Measurements from ENCODE around the gene SP6. TPM values are rescaled to one million over a fixed set of nuclear protein-coding genes. Genes with fewer than 3 reads are reported as not detected.

The SP6 gene
- total RNA-seq, 5 donors from 2014 or later (not counting 1 experiment from before 2014, with no cell fraction given): 0.10 to 0.26 (median 0.13) TPM

GRCh38 chr17:47821031-47821423, 29.9 kb downstream of the SP6 start:
- peak overlapping the region; percentile 92 to 93 for H3K27ac Mint-ChIP-seq
- H3K27ac ChIP-seq (ENCODE audit: low read length): peak overlapping the region; percentile 67
- CTCF ChIA-PET: interaction anchor here in 1 of 2 donors (1.2 to 1.6 kb wide), 2 partner anchors 10 to 61 kb away, joined by 3 to 7 read pairs; partner anchors contain the start of genes LRRC46 and MRPL10
- no peaks in the 10 kb centered on the region for H3K9me3 Mint-ChIP-seq
- H3K36me3 Mint-ChIP-seq: peaks cover 33% of the 10 kb centered on the region
- H3K4me3 ChIP-seq (ENCODE audit: control insufficient read depth in 1 of 2, extremely low read depth in 1 of 2, low read length in 1 of 2): peak overlapping the region; percentile 75 to 93
- peaks cover 26 to 66% of the 10 kb centered on the region in 2 donors for H3K36me3 ChIP-seq (ENCODE audit: control insufficient read depth in 2 of 2, extremely low read depth in 1 of 2, insufficient read depth in 1 of 2, low read length in 1 of 2)
- WGBS (ENCODE audit: insufficient coverage): 8% methylated on average over 4 of the region's 4 CpGs
- POLR2A ChIA-PET: no interaction called here
- no peaks in the 10 kb centered on the region for H3K27me3 ChIP-seq (replicated peaks in 1 of 2; ENCODE audit: control insufficient read depth in 2 of 2, extremely low read depth in 1 of 2, insufficient read depth in 2 of 2, low read length in 1 of 2)
- H3K9me3 ChIP-seq: no peaks in the 10 kb centered on the region
- DNase-seq (no peak), ATAC-seq (replicated peaks in 1 of 4) (no peak)
- H3K27me3 Mint-ChIP-seq: no peaks in the 10 kb centered on the region
- H3K4me1 Mint-ChIP-seq: peaks cover 22 to 34% (median 28%) of the 10 kb centered on the region in 3 donors
- peak overlapping the region; percentile 98 for H3K4me3 Mint-ChIP-seq
- H3K4me1 ChIP-seq (ENCODE audit: control insufficient read depth in 1 of 2, extremely low read depth in 1 of 2, insufficient read depth in 2 of 2, low read length in 2 of 2): peaks cover 11 to 29% of the 10 kb centered on the region in 2 experiments

GRCh38 chr17:47820033-47820789, 30.8 kb downstream of the SP6 start:
- H3K4me3 ChIP-seq (ENCODE audit: control insufficient read depth in 1 of 2, extremely low read depth in 1 of 2, low read length in 1 of 2): peak overlapping the region in 1 of 2 donors; percentile 75

GRCh38 chr17:47819475-47819874, 31.5 kb downstream of the SP6 start:
- POLR2A ChIA-PET: no interaction called here
- 97% methylated on average over 7 of the region's 10 CpGs for WGBS (ENCODE audit: insufficient coverage)
- no peaks in the 10 kb centered on the region for H3K27me3 Mint-ChIP-seq
- DNase-seq (no peak), ATAC-seq (replicated peaks in 1 of 4) (no peak)
- peak overlapping the region in 1 of 3 donors; percentile 56 for H3K4me3 Mint-ChIP-seq
- no peaks in the 10 kb centered on the region for H3K9me3 Mint-ChIP-seq
- H3K36me3 Mint-ChIP-seq: peaks cover 36% of the 10 kb centered on the region
- Histone ChIP-seq H3K27me3 (replicated peaks in 1 of 2; ENCODE audit: control insufficient read depth in 2 of 2, extremely low read depth in 1 of 2, insufficient read depth in 2 of 2, low read length in 1 of 2) (no peaks in the 10 kb centered on the region), H3K9me3 (no peaks in the 10 kb centered on the region), H3K4me3 (ENCODE audit: control insufficient read depth in 1 of 2, extremely low read depth in 1 of 2, low read length in 1 of 2) (no peak overlapping the region), H3K27ac (ENCODE audit: low read length) (no peak overlapping the region), H3K36me3 (ENCODE audit: control insufficient read depth in 2 of 2, extremely low read depth in 1 of 2, insufficient read depth in 1 of 2, low read length in 1 of 2) (peaks cover 37 to 72% of the 10 kb centered on the region in 2 donors), H3K4me1 (ENCODE audit: control insufficient read depth in 1 of 2, extremely low read depth in 1 of 2, insufficient read depth in 2 of 2, low read length in 2 of 2) (peaks cover 11 to 29% of the 10 kb centered on the region in 2 experiments)
- H3K27ac Mint-ChIP-seq: no peak overlapping the region
- peaks cover 22 to 30% (median 28%) of the 10 kb centered on the region in 3 donors for H3K4me1 Mint-ChIP-seq
- CTCF ChIA-PET: interaction anchor here in 1 of 2 donors (0.6 kb wide), 1 partner anchor 323 kb away, joined by 4 read pairs; no protein-coding TSS in a partner anchor

More at GRCh38 chr17:47820033-47820789, 30.8 kb downstream of the SP6 start:
- Histone ChIP-seq H3K27ac (ENCODE audit: low read length) (peak overlapping the region; percentile 67), H3K9me3 (no peaks in the 10 kb centered on the region), H3K4me1 (ENCODE audit: control insufficient read depth in 1 of 2, extremely low read depth in 1 of 2, insufficient read depth in 2 of 2, low read length in 2 of 2) (peaks cover 11 to 29% of the 10 kb centered on the region in 2 experiments), H3K27me3 (replicated peaks in 1 of 2; ENCODE audit: control insufficient read depth in 2 of 2, extremely low read depth in 1 of 2, insufficient read depth in 2 of 2, low read length in 1 of 2) (no peaks in the 10 kb centered on the region), H3K36me3 (ENCODE audit: control insufficient read depth in 2 of 2, extremely low read depth in 1 of 2, insufficient read depth in 1 of 2, low read length in 1 of 2) (peaks cover 31 to 67% of the 10 kb centered on the region in 2 donors)
- no peak for DNase-seq
- H3K9me3 Mint-ChIP-seq: no peaks in the 10 kb centered on the region
- H3K4me3 Mint-ChIP-seq: peak overlapping the region; percentile 98
- WGBS (ENCODE audit: insufficient coverage): 67% methylated on average over 5 of the region's 12 CpGs
- CTCF ChIA-PET: no interaction called here
- ATAC-seq (replicated peaks in 1 of 4): no peak
- H3K27me3 Mint-ChIP-seq: no peaks in the 10 kb centered on the region
- H3K4me1 Mint-ChIP-seq: peaks cover 22 to 31% (median 28%) of the 10 kb centered on the region in 3 donors
- peak overlapping the region; percentile 92 to 93 for H3K27ac Mint-ChIP-seq
- POLR2A ChIA-PET: no interaction called here
- H3K36me3 Mint-ChIP-seq: peaks cover 36% of the 10 kb centered on the region

GRCh38 chr17:47818002-47818695, 32.8 kb downstream of the SP6 start:
- peak overlapping the region in 1 of 2 donors; percentile 36 for H3K27ac Mint-ChIP-seq
- Histone ChIP-seq H3K27me3 (replicated peaks in 1 of 2; ENCODE audit: control insufficient read depth in 2 of 2, extremely low read depth in 1 of 2, insufficient read depth in 2 of 2, low read length in 1 of 2) (no peaks in the 10 kb centered on the region), H3K36me3 (ENCODE audit: control insufficient read depth in 2 of 2, extremely low read depth in 1 of 2, insufficient read depth in 1 of 2, low read length in 1 of 2) (peaks cover 40 to 72% of the 10 kb centered on the region in 2 donors), H3K4me1 (ENCODE audit: control insufficient read depth in 1 of 2, extremely low read depth in 1 of 2, insufficient read depth in 2 of 2, low read length in 2 of 2) (peaks cover 11 to 29% of the 10 kb centered on the region in 2 experiments), H3K4me3 (ENCODE audit: control insufficient read depth in 1 of 2, extremely low read depth in 1 of 2, low read length in 1 of 2) (no peak overlapping the region), H3K9me3 (no peaks in the 10 kb centered on the region), H3K27ac (ENCODE audit: low read length) (no peak overlapping the region)
- 100% methylated on average over 5 of the region's 11 CpGs for WGBS (ENCODE audit: insufficient coverage)
- no peaks in the 10 kb centered on the region for H3K9me3 Mint-ChIP-seq
- H3K27me3 Mint-ChIP-seq: no peaks in the 10 kb centered on the region
- ChIA-PET CTCF (interaction anchor here in 1 of 2 donors (0.6 kb wide), 1 partner anchor 31 kb away, joined by 5 read pairs; no protein-coding TSS in a partner anchor), POLR2A (no interaction called here)
- H3K4me1 Mint-ChIP-seq: peaks cover 22 to 29% (median 26%) of the 10 kb centered on the region in 3 donors
- DNase-seq: no peak
- ATAC-seq (replicated peaks in 1 of 4): no peak
- no peak overlapping the region for H3K4me3 Mint-ChIP-seq
- peaks cover 27% of the 10 kb centered on the region for H3K36me3 Mint-ChIP-seq

GRCh38 chr17:47816947-47817346, 34.0 kb downstream of the SP6 start:
- Mint-ChIP-seq H3K36me3 (peaks cover 34% of the 10 kb centered on the region), H3K4me3 (no peak overlapping the region), H3K9me3 (no peaks in the 10 kb centered on the region), H3K27me3 (no peaks in the 10 kb centered on the region), H3K4me1 (peaks cover 18 to 23% (median 18%) of the 10 kb centered on the region in 3 donors), H3K27ac (no peak overlapping the region)
- CTCF ChIA-PET: no interaction called here
- Histone ChIP-seq H3K9me3 (no peaks in the 10 kb centered on the region), H3K36me3 (ENCODE audit: control insufficient read depth in 2 of 2, extremely low read depth in 1 of 2, insufficient read depth in 1 of 2, low read length in 1 of 2) (peaks cover 48 to 79% of the 10 kb centered on the region in 2 donors), H3K4me1 (ENCODE audit: control insufficient read depth in 1 of 2, extremely low read depth in 1 of 2, insufficient read depth in 2 of 2, low read length in 2 of 2) (peaks cover 7 to 20% of the 10 kb centered on the region in 2 experiments), H3K4me3 (ENCODE audit: control insufficient read depth in 1 of 2, extremely low read depth in 1 of 2, low read length in 1 of 2) (no peak overlapping the region), H3K27ac (ENCODE audit: low read length) (no peak overlapping the region), H3K27me3 (replicated peaks in 1 of 2; ENCODE audit: control insufficient read depth in 2 of 2, extremely low read depth in 1 of 2, insufficient read depth in 2 of 2, low read length in 1 of 2) (no peaks in the 10 kb centered on the region)
- DNase-seq (no peak), ATAC-seq (replicated peaks in 1 of 4) (no peak)
- 98% methylated on average over 10 of the region's 10 CpGs for WGBS (ENCODE audit: insufficient coverage)
- POLR2A ChIA-PET: no interaction called here

GRCh38 chr17:47816111-47816735, 34.7 kb downstream of the SP6 start:
- H3K27ac ChIP-seq (ENCODE audit: low read length): no peak overlapping the region
- H3K4me3 ChIP-seq (ENCODE audit: control insufficient read depth in 1 of 2, extremely low read depth in 1 of 2, low read length in 1 of 2): no peak overlapping the region
- POLR2A ChIA-PET: no interaction called here
- Mint-ChIP-seq H3K4me1 (peaks cover 11 to 23% (median 11%) of the 10 kb centered on the region in 3 donors), H3K27ac (no peak overlapping the region), H3K36me3 (peaks cover 41% of the 10 kb centered on the region), H3K27me3 (no peaks in the 10 kb centered on the region), H3K4me3 (no peak overlapping the region), H3K9me3 (no peaks in the 10 kb centered on the region)
- WGBS (ENCODE audit: insufficient coverage): 98% methylated on average over 13 of the region's 21 CpGs
- no peak for ATAC-seq (replicated peaks in 1 of 4)
- DNase-seq: no peak
- H3K9me3 ChIP-seq: no peaks in the 10 kb centered on the region
- CTCF ChIA-PET: no interaction called here
- no peaks in the 10 kb centered on the region for H3K27me3 ChIP-seq (replicated peaks in 1 of 2; ENCODE audit: control insufficient read depth in 2 of 2, extremely low read depth in 1 of 2, insufficient read depth in 2 of 2, low read length in 1 of 2)
- peaks cover 4 to 14% of the 10 kb centered on the region in 2 experiments for H3K4me1 ChIP-seq (ENCODE audit: control insufficient read depth in 1 of 2, extremely low read depth in 1 of 2, insufficient read depth in 2 of 2, low read length in 2 of 2)
- peaks cover 48 to 86% of the 10 kb centered on the region in 2 donors for H3K36me3 ChIP-seq (ENCODE audit: control insufficient read depth in 2 of 2, extremely low read depth in 1 of 2, insufficient read depth in 1 of 2, low read length in 1 of 2)

Data from T-cell (primary cell).